CD1c-positive myeloid dendritic cell (primary cell): ENCODE measurements around the gene ADCY3.
"Not testable (repeated sequence)": the region's sequence is repeated elsewhere in the genome, so short reads cannot be mapped to it uniquely, and the experiment has no call there.

ENCODE experiments used
- DNase-seq: peaks from one replicate; pipeline ENCODE4 v3.0.0-alpha.2; 2016; ENCODE audit errors: extremely low spot score

ADCY3 gene

GRCh38 chr2:24850944-24851343, 69.1 kb downstream of the ADCY3 start:
- no peak for DNase-seq

- DNase-seq: no peak
These were observed 74.3 kb downstream of the ADCY3 start for GRCh38 chr2:24845691-24846090.

- DNase-seq: no peak
These were observed 75.9 kb downstream of the ADCY3 start for GRCh38 chr2:24844023-24844685.

- no peak for DNase-seq
These were observed 76.6 kb downstream of the ADCY3 start for GRCh38 chr2:24843330-24843860.

GRCh38 chr2:24842081-24843050, 77.7 kb downstream of the ADCY3 start:
- DNase-seq: no peak

DNA sequence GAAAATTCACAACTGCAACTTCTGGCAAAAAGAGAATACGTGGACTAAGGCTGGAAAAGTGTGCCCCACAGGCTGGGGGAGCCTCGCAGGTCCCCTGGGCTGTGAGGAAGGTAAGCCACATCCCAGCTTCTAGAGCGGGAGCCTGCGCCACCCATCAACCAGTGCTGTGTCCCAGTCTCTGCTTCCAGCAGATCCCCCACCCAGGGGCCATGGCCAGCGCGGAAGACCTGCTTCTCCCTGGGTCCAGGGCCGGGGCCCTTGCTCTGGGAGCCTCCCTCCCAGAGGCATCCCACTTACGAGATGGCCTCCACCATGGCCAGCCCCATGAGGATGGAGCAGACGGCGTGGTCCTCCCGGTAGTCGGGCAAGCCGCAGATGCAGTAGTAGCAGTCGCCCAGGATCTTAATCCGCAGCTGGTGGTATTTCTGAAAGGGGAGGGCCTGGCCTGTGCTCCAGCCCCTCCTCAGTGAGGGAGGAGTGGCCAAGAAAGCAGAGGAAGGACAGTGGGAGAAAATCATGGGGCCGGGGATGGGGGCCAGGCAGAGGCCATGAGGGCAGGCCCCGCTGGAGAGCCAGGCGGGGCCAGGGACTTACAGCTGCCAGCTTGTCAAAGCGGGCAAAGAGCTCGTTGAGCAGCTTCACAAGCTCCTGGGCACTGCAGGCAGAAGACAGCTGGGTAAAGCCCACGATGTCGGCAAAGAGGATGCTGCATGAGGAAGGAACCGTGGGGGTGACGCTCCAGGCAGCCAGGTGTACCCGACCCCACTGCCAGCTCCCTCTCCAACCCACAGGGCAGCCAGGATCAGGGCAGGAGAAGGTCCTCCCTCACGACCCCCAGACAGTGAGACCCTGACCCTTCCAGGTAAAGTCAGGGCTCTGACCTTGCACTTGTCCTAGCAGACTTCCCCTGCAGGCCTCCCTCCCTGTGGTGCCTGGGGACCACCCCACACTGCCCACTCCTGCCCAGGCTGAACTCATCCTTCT, 78.8 kb downstream of the ADCY3 start:
- DNase-seq: no peak

- no peak for DNase-seq
These were observed 79.7 kb downstream of the ADCY3 start for GRCh38 chr2:24840164-24840869.

DNA sequence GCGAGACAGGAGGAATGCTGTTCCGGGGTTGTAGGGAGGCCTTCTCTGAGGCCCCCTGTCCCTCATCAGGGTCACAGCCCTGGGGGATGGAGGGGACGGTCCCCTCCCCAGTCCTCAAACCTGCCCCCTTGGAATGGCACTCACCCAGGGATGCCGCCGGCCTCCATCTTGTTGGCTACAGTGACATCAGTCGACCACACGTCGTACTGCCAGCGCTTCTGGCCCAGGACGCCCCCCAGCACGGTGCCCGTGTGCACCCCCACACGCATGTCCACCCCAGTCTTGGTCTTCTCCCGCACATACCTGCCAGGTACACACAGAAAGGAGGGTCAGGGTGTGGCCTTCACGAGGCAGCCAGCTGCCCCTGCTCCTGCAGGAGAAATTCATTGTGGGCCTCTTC, 80.3 kb downstream of the ADCY3 start:
- no peak for DNase-seq

DNA sequence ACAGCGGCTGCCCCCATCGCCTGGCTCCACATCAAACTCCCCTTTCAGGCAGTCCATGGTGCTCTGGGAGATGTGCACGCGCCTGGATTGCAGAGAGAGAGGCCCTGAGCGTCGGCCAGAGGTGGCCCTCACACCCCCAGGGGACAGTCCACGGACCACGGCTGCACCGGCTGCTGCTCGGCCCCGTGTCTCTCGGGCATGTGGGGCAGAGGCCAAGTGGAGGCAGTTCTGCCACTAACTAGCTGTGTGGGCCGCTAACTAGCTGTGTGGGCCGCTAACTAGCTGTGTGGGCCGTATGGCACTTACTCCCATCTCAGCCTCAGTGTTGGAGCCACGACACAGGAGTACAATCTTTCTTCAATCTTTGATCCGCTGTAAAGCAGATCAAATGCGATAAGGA, 81.5 kb downstream of the ADCY3 start:
- no peak for DNase-seq

GRCh38 chr2:24837996-24838513, 82.0 kb downstream of the ADCY3 start:
- no peak for DNase-seq

GRCh38 chr2:24836706-24837105, 83.3 kb downstream of the ADCY3 start:
- DNase-seq: no peak

GRCh38 chr2:24836206-24836605, 83.8 kb downstream of the ADCY3 start:
- no peak for DNase-seq

- not testable (repeated sequence) for DNase-seq
These were observed 84.6 kb downstream of the ADCY3 start for GRCh38 chr2:24835411-24835810.

- no peak for DNase-seq
These were observed 85.2 kb downstream of the ADCY3 start for GRCh38 chr2:24834733-24835395.

DNA sequence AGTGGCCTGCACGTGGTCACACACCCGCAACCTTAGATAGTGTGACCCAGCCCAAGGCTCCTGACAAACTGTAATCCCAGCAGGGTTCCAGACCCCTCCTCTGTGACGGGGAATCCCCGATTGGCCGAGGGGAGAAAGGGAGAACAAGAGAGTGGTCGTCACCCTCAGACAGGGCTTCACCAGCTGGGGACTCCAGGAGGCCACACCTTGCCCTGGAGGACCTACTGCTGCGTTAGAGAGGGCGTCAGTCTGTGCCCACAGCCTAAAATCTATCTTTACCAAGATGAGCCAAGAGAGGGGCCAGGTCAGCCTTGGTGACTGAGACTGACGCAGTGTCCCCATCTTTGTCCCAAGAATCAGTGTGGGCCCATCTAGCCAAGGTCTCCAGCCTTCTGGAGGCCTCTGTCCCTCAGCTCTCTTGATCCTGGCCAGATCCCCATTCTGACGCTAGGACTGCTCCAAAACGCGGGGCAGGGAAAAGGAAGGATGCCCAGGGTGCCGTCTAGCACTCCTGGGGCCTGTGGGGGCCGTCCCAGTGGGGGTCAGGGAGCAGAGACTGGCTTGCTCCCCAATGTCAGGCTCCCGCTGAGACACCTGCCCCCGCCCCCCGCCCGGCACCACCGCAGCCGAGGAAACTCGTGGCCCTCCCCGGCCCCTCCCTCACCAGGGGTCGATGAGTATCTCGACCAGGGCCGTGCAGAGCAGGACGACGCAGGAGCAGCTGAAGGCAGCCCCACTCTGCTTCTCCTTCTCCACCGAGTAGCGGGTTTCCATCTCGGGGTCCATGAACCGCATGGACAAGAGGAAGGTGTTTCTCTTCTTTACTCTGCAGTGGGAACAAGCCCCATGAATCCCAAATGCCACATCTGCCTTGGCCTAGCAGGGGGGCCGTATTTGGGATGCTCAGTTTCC, 86.0 kb downstream of the ADCY3 start:
- no peak for DNase-seq

GRCh38 chr2:24832931-24833701, 86.9 kb downstream of the ADCY3 start:
- DNase-seq: no peak

DNA sequence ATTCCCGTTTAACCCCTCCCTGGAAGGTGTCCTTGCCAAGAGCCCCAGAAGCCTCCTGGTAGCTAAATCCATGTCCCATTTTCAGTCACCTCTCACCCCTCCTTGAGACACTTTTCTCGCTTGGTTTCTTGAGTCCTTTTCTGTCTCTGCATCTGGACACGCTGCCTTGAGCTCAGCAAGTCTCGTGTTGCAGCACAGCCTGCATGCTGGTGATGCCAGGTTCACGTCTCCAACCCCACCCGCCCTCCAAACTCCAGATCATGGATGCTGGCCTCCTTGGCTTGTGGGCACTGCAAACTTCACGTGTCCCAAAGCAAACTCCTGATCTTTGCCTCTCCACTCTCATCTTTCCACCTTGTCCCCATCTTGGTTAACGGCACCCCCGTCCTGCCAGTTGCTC, 87.5 kb downstream of the ADCY3 start:
- no peak for DNase-seq

GRCh38 chr2:24832073-24832461, 88.0 kb downstream of the ADCY3 start:
- DNase-seq: no peak
